ENCODE data around the gene BAHCC1.

BAHCC1 gene

DNA sequence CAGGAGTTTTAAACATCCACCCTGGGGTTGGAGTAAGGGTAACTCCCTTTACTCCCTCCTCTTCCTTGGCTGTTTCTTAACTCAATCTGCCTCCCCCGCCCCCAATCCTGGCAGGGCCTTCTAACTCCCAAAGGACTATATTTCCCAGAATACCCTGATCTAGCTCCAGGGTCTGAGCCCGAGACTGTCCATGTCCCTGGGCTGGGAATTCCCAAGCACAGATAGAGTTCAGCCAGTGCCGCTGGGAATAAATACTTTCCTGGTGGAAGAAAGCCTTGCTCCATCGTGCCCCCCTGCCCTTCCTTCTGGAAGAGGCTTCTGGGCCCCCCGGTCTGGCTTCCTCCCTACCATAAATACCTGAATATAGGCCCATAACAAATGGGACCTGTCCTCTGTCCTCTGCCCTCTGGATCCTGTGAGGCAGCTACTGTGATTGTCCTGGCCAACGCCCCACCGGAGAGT, 10.2 kb downstream of the BAHCC1 start:
- peak; percentile 86 for DNase-seq (ENCODE audit: low read depth)
- H3K4me3 ChIP-seq (ENCODE audit: control insufficient read depth, low read depth, low read length) = no peak overlapping the region
- TF ChIP-seq, protein P1, sequence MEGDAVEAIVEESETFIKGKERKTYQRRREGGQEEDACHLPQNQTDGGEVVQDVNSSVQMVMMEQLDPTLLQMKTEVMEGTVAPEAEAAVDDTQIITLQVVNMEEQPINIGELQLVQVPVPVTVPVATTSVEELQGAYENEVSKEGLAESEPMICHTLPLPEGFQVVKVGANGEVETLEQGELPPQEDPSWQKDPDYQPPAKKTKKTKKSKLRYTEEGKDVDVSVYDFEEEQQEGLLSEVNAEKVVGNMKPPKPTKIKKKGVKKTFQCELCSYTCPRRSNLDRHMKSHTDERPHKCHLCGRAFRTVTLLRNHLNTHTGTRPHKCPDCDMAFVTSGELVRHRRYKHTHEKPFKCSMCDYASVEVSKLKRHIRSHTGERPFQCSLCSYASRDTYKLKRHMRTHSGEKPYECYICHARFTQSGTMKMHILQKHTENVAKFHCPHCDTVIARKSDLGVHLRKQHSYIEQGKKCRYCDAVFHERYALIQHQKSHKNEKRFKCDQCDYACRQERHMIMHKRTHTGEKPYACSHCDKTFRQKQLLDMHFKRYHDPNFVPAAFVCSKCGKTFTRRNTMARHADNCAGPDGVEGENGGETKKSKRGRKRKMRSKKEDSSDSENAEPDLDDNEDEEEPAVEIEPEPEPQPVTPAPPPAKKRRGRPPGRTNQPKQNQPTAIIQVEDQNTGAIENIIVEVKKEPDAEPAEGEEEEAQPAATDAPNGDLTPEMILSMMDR (conservative IDR thresholded peaks at IDR 0.05; ENCODE audit: control insufficient read depth, insufficient read depth, low read depth, low read length) = no peak

DNA sequence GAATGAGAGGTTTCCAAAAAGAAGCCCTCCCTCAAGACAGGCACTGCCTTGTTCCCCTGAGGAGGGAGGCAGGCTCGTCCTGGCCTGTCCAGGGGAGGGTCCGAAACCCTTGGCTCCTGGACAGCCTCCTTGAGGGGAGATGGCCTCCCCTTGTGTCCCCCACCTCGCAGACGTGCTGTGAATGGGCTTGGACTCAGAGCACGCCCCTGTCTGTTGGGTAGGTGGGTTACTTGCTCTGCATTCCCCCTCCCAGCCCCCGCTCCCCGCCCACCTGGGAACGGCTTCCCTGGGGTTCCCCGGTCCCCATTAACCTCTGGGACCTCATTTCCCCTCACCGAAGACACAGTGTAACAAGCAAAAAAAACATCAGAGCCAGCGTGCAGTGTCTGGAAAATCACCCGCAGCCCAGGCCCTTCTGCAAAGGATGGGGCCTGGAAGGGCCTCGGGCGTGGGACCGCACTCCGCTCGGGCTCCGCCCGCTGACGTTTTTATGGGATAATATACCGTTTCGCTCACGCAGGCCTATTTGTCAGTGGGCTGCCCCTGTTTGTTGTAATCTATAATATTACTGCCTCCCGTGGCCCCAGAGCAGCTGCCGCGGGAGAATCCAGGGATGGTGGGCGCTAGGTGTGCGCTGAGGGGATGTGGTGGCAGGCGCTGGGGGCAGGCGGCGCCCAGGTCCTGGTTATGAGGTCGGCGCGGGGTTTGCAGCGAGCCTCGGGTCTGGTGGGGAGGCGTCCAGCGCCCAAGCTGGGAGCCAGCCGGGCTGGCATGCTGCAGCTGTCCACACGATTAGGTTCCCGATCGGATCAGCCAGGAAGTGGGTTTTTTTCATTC, 11.1 kb downstream of the BAHCC1 start:
- TF ChIP-seq, protein P1 (conservative IDR thresholded peaks at IDR 0.05; ENCODE audit: control insufficient read depth, insufficient read depth, low read depth, low read length) = no peak
- DNase-seq (ENCODE audit: low read depth) = no peak
- no peak overlapping the region for H3K4me3 ChIP-seq (ENCODE audit: control insufficient read depth, low read depth, low read length)

DNA sequence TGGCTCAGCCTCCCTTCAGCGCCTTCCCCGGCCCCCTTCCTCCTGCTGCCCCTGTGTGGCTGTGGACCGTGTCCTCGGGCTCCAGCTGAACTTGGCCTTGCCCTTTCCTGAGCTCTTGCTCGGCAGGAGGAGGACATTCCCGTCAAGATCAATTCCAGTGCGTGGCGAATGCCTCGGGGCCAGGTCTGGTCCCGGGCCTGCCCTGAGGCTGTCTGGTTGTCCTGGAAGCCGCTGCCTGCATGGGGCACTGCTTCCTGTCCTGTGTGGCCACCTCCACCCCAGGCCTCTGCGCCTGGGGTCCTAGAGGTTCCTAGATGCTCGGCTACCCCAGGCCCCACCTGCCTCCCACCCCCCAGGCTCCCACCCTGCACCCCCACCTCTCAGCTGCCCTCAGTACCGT, 12.8 kb downstream of the BAHCC1 start:
- TF ChIP-seq, protein P1 (conservative IDR thresholded peaks at IDR 0.05; ENCODE audit: control insufficient read depth, insufficient read depth, low read depth, low read length) = no peak
- DNase-seq (ENCODE audit: low read depth) = no peak
- no peak overlapping the region for H3K4me3 ChIP-seq (ENCODE audit: control insufficient read depth, low read depth, low read length)

DNA sequence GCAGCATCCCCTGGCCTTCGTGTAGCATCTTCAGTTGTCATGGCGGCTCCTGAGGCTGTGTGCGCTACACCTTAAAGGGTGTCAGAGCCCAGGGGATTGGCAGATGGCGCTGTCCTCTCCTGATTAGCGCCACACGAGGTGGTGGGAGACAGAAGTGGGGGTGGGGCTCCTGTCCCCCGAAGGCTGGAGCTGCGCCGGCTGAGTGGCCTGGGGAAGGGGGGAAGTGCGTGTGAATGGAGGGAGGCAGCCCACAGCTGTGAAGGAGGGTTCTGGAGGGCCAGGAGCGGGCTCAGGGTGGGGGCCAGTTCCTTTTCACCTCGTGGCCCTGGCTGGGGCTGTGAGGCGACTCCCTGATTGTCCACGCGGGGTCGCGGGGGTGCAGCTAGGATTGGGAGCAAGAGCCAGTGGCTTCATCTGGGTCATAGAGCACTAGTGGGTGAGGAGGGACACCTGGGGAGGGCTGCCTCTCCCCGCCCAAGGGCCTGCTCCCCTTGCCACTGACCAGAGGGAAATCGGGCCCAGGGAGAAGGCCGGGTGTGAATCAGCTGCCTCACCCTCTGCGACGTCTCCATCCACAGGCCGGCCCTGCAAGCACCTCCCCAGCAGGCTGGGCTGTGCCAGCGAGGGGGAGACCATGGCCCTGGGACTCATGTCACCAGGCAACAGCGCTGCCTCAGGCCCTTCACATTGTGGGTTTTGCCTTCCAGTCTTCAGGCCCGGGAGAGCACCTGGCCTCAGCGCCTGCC, 14.1 kb downstream of the BAHCC1 start:
- TF ChIP-seq, protein P1 (conservative IDR thresholded peaks at IDR 0.05; ENCODE audit: control insufficient read depth, insufficient read depth, low read depth, low read length) = no peak
- DNase-seq (ENCODE audit: low read depth) = no peak
- no peak overlapping the region for H3K4me3 ChIP-seq (ENCODE audit: control insufficient read depth, low read depth, low read length)

DNA sequence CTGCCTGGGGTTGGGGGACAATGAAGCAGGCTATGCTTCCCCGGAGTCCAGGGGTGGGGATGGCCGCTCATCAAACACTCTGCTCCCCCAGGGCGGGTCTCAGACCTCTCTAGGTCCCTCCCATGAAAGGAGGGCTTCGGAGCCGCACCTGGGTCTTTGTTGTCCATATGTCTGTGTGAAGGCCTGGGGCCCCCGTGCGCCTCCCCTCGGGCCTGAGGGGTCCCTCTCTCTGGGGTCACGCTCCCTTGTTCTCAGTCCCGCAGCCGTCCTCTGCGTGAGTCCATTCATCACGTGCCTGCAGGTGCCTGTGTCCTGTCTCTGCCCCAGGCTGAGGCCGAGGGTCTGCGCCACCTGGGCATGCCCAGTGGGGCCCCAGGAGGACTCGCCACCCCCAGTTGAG, 15.6 kb downstream of the BAHCC1 start:
- no peak overlapping the region for H3K4me3 ChIP-seq (ENCODE audit: control insufficient read depth, low read depth, low read length)
- DNase-seq (ENCODE audit: low read depth) = no peak
- TF ChIP-seq, protein P1 (conservative IDR thresholded peaks at IDR 0.05; ENCODE audit: control insufficient read depth, insufficient read depth, low read depth, low read length) = no peak

DNA sequence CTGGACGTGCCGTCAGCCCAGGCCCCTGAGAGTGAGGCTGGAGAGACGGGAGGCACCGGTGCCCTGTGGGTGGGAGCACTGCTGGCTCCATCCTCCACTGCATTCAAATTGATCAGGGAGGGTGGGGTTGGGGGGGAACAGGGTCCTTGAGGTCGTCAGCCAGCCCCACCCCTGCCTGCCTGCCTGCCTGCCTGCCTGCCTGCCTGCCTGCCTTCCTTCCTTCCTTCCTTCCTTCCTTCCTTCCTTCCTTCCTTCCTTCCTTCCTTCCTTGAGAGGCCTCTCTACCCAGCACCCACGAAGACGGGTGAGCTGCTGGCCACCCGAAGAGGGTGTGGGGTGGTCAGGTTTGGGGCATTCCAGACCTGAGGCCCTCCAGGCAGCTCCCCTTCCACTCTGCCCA, 16.0 kb downstream of the BAHCC1 start:
- TF ChIP-seq, protein P1 (conservative IDR thresholded peaks at IDR 0.05; ENCODE audit: control insufficient read depth, insufficient read depth, low read depth, low read length) = no peak
- H3K4me3 ChIP-seq (ENCODE audit: control insufficient read depth, low read depth, low read length) = no peak overlapping the region
- DNase-seq (ENCODE audit: low read depth) = no peak

All from fibroblast of mammary gland (primary cell).